ENCODE results near the gene SH3BP2.

The SH3BP2 gene

GRCh38 chr4:2833671-2834000 lies 40.8 kb downstream of the SH3BP2 start:
- H3K27ac ChIP-seq (ENCODE audit: low read depth, low read length), result no peak overlapping the region

DNA sequence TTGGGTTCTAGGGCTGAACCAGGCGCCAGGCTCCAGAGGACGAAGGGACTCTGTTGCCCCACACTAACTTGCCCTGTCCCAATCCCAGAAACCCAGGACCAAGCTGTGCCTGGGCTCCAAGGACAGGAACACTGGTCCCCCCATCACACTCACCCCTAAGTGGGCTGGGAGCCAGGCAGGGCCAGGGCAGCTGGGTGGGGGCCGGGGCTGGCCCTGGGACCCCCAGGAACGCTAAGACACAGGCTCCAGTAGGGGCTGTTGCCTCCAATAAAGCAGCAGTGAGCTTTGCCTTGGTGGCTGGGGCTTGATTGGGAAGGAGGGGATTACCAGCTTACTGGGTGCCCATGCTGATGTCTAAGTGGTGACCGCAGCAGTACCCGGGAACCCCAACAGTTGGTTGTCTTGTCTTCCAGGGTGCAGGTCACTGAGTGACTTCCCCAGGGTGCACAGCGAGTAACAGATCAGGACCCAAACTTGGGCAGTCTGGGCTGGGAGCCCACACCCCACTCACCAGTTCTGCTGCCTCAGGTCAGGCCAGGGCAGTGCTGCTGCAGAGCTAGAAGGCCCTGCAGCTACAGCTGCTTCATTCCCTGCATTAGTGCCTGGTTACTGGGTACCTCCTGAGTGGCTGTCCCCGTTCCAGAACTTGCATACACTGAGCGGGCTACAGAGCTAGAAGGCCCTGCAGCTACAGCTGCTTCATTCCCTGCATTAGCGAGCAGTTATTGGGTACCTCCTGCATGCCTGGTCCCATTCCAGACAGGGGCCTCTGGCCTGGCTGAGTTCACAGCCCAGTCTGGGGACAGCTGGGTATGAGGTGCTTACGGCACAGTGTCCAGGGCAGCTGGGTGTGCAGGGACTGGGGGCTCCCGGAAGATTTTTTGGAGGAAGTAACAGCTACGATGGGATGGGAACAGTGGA lies 41.4 kb downstream of the SH3BP2 start:
- H3K4me1 ChIP-seq (ENCODE audit: control insufficient read depth in 5 of 5, insufficient read depth in 5 of 5, low read length in 5 of 5), result peaks cover 10 to 44% (median 40%) of the 10 kb centered on the region in 5 donors
- H3K27me3 ChIP-seq (ENCODE audit: control insufficient read depth in 5 of 5, insufficient read depth in 4 of 5, low read length in 5 of 5), result no peaks in the 10 kb centered on the region
- no peaks in the 10 kb centered on the region for H3K9me3 ChIP-seq (ENCODE audit: control insufficient read depth in 5 of 5, low read length in 5 of 5)
- no peak overlapping the region for H3K4me3 ChIP-seq (ENCODE audit: low read depth in 1 of 5, low read length in 5 of 5)
- no peak overlapping the region for H3K9ac ChIP-seq (ENCODE audit: low read length in 5 of 5)
- H3K27ac ChIP-seq (ENCODE audit: low read depth, low read length), result no peak overlapping the region
- H3K36me3 ChIP-seq (ENCODE audit: control insufficient read depth in 5 of 5, insufficient read depth in 5 of 5, low read length in 5 of 5), result peaks cover 0 to 66% (median 51%) of the 10 kb centered on the region in 5 donors

More at GRCh38 chr4:2833671-2834000, 40.8 kb downstream of the SH3BP2 start:
- H3K4me3 ChIP-seq (ENCODE audit: low read depth in 1 of 5, low read length in 5 of 5), result no peak overlapping the region
- no peak overlapping the region for H3K9ac ChIP-seq (ENCODE audit: low read length in 5 of 5)
- H3K36me3 ChIP-seq (ENCODE audit: control insufficient read depth in 5 of 5, insufficient read depth in 5 of 5, low read length in 5 of 5), result peaks cover 0 to 72% (median 58%) of the 10 kb centered on the region in 5 donors
- no peaks in the 10 kb centered on the region for H3K27me3 ChIP-seq (ENCODE audit: control insufficient read depth in 5 of 5, insufficient read depth in 4 of 5, low read length in 5 of 5)
- H3K9me3 ChIP-seq (ENCODE audit: control insufficient read depth in 5 of 5, low read length in 5 of 5), result no peaks in the 10 kb centered on the region
- peaks cover 11 to 41% (median 38%) of the 10 kb centered on the region in 5 donors for H3K4me1 ChIP-seq (ENCODE audit: control insufficient read depth in 5 of 5, insufficient read depth in 5 of 5, low read length in 5 of 5)

- Histone ChIP-seq H3K4me3 (ENCODE audit: low read depth in 1 of 5, low read length in 5 of 5) (no peak overlapping the region), H3K36me3 (ENCODE audit: control insufficient read depth in 5 of 5, insufficient read depth in 5 of 5, low read length in 5 of 5) (peaks cover 0 to 49% (median 39%) of the 10 kb centered on the region in 5 donors), H3K4me1 (ENCODE audit: control insufficient read depth in 5 of 5, insufficient read depth in 5 of 5, low read length in 5 of 5) (peaks cover 10 to 44% (median 40%) of the 10 kb centered on the region in 5 donors), H3K9me3 (ENCODE audit: control insufficient read depth in 5 of 5, low read length in 5 of 5) (no peaks in the 10 kb centered on the region), H3K27me3 (ENCODE audit: control insufficient read depth in 5 of 5, insufficient read depth in 4 of 5, low read length in 5 of 5) (no peaks in the 10 kb centered on the region), H3K9ac (ENCODE audit: low read length in 5 of 5) (no peak overlapping the region), H3K27ac (ENCODE audit: low read depth, low read length) (no peak overlapping the region)
Observed at GRCh38 chr4:2835978-2836377, 43.1 kb downstream of the SH3BP2 start.

DNA sequence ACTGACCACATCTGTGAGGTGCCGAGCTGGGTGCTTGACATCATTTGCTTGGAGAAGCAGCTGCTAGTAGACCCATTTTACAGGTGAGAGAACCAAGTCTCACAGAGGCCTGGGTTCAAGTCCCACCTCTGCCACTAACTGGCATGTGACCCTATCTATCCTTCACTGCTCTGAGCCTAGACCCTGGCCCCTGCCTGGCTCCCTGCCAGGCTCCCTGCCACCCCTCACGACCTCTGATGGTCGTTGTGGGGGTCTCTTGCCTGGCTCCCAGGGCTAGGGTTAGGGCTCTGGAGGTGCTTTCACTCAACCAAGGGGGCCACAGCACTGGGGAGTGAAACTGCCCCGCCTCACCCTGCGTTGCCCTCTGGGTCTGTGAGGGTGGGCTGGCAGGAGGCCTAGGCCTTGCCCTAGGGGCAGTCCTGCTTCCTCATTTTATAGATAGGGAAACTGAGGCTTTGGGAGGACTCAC lies 43.5 kb downstream of the SH3BP2 start:
- H3K36me3 ChIP-seq (ENCODE audit: control insufficient read depth in 5 of 5, insufficient read depth in 5 of 5, low read length in 5 of 5), result peaks cover 0 to 45% (median 35%) of the 10 kb centered on the region in 5 donors
- H3K4me1 ChIP-seq (ENCODE audit: control insufficient read depth in 5 of 5, insufficient read depth in 5 of 5, low read length in 5 of 5), result peaks cover 10 to 44% (median 40%) of the 10 kb centered on the region in 5 donors
- H3K4me3 ChIP-seq (ENCODE audit: low read depth in 1 of 5, low read length in 5 of 5), result no peak overlapping the region
- H3K9ac ChIP-seq (ENCODE audit: low read length in 5 of 5), result peak overlapping the region in 2 of 5 donors; percentile 27 to 48
- no peak overlapping the region for H3K27ac ChIP-seq (ENCODE audit: low read depth, low read length)
- H3K27me3 ChIP-seq (ENCODE audit: control insufficient read depth in 5 of 5, insufficient read depth in 4 of 5, low read length in 5 of 5), result no peaks in the 10 kb centered on the region
- no peaks in the 10 kb centered on the region for H3K9me3 ChIP-seq (ENCODE audit: control insufficient read depth in 5 of 5, low read length in 5 of 5)

DNA sequence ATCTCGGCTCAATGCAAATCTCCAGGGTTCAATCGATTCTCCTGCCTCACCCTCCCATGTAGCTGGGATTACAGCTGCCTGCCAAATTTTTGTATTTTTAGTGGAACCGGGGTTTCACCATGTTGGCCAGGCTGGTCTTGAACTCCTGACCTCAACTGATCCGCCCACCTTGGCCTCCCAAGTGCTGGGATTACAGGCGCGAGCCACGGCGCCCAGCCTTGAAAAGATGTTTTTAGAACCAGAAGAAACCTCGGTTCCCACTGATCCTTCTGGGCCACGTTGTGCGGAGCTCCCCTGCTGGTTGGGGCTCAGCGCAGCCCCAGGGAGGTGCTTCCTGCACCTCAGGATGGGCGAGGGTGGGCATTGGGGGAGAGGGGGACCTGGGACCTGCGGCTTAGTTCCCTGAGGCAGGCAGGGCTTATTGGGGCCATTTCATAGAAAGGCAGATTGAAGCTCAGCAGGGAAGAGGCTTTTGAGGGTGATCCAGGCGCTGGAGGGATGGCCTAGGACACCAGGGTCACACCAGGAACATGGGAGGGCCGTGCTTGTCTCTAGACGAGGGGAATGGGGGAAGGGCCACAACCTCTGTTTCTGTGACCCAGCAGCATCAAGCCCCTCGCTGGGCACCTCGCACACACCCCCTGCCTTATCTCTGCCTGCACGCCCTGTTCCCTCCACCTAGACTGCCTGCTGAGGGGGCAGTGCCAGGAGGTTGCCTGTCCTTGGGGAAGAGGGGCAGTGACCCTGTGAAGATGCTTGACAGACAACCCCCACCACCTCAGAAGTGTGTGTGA lies 44.4 kb downstream of the SH3BP2 start:
- Histone ChIP-seq H3K27me3 (ENCODE audit: control insufficient read depth in 5 of 5, insufficient read depth in 4 of 5, low read length in 5 of 5) (no peaks in the 10 kb centered on the region), H3K27ac (ENCODE audit: low read depth, low read length) (no peak overlapping the region), H3K4me3 (ENCODE audit: low read depth in 1 of 5, low read length in 5 of 5) (peak overlapping the region; percentile 48 to 66 (median 50)), H3K36me3 (ENCODE audit: control insufficient read depth in 5 of 5, insufficient read depth in 5 of 5, low read length in 5 of 5) (peaks cover 0 to 36% (median 26%) of the 10 kb centered on the region in 5 donors), H3K9me3 (ENCODE audit: control insufficient read depth in 5 of 5, low read length in 5 of 5) (no peaks in the 10 kb centered on the region), H3K9ac (ENCODE audit: low read length in 5 of 5) (peak overlapping the region in 4 of 5 donors; percentile 27 to 58 (median 50)), H3K4me1 (ENCODE audit: control insufficient read depth in 5 of 5, insufficient read depth in 5 of 5, low read length in 5 of 5) (peaks cover 10 to 44% (median 40%) of the 10 kb centered on the region in 5 donors)

GRCh38 chr4:2837904-2838496 lies 45.1 kb downstream of the SH3BP2 start:
- Histone ChIP-seq H3K4me1 (ENCODE audit: control insufficient read depth in 5 of 5, insufficient read depth in 5 of 5, low read length in 5 of 5) (peaks cover 13 to 51% (median 46%) of the 10 kb centered on the region in 5 donors), H3K27ac (ENCODE audit: low read depth, low read length) (peak overlapping the region; percentile 63), H3K36me3 (ENCODE audit: control insufficient read depth in 5 of 5, insufficient read depth in 5 of 5, low read length in 5 of 5) (peaks cover 0 to 29% (median 19%) of the 10 kb centered on the region in 5 donors), H3K4me3 (ENCODE audit: low read depth in 1 of 5, low read length in 5 of 5) (peak overlapping the region; percentile 48 to 66 (median 50)), H3K9me3 (ENCODE audit: control insufficient read depth in 5 of 5, low read length in 5 of 5) (no peaks in the 10 kb centered on the region), H3K9ac (ENCODE audit: low read length in 5 of 5) (peak overlapping the region in 4 of 5 donors; percentile 1 to 58 (median 46)), H3K27me3 (ENCODE audit: control insufficient read depth in 5 of 5, insufficient read depth in 4 of 5, low read length in 5 of 5) (no peaks in the 10 kb centered on the region)

- no peaks in the 10 kb centered on the region for H3K9me3 ChIP-seq (ENCODE audit: control insufficient read depth in 5 of 5, low read length in 5 of 5)
- peaks cover 0 to 19% (median 10%) of the 10 kb centered on the region in 5 donors for H3K36me3 ChIP-seq (ENCODE audit: control insufficient read depth in 5 of 5, insufficient read depth in 5 of 5, low read length in 5 of 5)
- no peak overlapping the region for H3K27ac ChIP-seq (ENCODE audit: low read depth, low read length)
- H3K4me1 ChIP-seq (ENCODE audit: control insufficient read depth in 5 of 5, insufficient read depth in 5 of 5, low read length in 5 of 5), result peaks cover 13 to 54% (median 48%) of the 10 kb centered on the region in 5 donors
- H3K9ac ChIP-seq (ENCODE audit: low read length in 5 of 5), result no peak overlapping the region
- no peak overlapping the region for H3K4me3 ChIP-seq (ENCODE audit: low read depth in 1 of 5, low read length in 5 of 5)
- no peaks in the 10 kb centered on the region for H3K27me3 ChIP-seq (ENCODE audit: control insufficient read depth in 5 of 5, insufficient read depth in 4 of 5, low read length in 5 of 5)
Observed at GRCh38 chr4:2839060-2839459, 46.2 kb downstream of the SH3BP2 start.

DNA sequence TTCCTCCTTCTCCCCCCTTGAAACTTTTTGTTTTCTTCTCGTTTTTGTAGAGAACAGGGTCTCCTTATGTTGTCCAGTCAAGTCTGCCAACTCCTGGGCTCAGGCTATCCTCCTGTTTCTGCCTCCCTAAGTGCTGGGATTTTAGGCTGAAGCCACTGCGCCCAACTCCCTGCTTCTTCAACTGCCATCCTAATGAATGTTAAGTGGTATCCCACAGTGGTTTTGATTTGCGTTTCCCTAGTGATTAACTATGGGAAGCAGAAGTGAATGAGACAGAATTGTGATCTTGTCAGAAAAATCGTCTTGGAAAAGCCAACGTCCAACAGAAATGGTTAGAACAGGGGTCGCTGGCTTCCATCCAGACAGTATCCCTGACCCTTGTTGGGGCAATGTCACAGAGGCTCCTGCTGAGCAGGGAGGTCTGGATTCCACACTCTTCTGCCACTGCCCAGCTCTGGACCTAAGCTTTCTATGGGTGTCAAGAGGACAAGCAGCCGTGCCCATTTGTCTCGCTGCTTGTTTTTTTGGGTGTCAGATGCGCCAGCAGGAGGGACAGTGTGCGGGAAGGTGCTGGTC lies 49.9 kb downstream of the SH3BP2 start:
- Histone ChIP-seq H3K4me1 (ENCODE audit: control insufficient read depth in 5 of 5, insufficient read depth in 5 of 5, low read length in 5 of 5) (peaks cover 5 to 43% (median 37%) of the 10 kb centered on the region in 5 donors), H3K27me3 (ENCODE audit: control insufficient read depth in 5 of 5, insufficient read depth in 4 of 5, low read length in 5 of 5) (no peaks in the 10 kb centered on the region), H3K9me3 (ENCODE audit: control insufficient read depth in 5 of 5, low read length in 5 of 5) (no peaks in the 10 kb centered on the region), H3K4me3 (ENCODE audit: low read depth in 1 of 5, low read length in 5 of 5) (peak overlapping the region; percentile 70 to 90 (median 89)), H3K27ac (ENCODE audit: low read depth, low read length) (peak overlapping the region; percentile 91), H3K36me3 (ENCODE audit: control insufficient read depth in 5 of 5, insufficient read depth in 5 of 5, low read length in 5 of 5) (no peaks in the 10 kb centered on the region), H3K9ac (ENCODE audit: low read length in 5 of 5) (peak overlapping the region; percentile 89 to 98 (median 95))

GRCh38 chr4:2843263-2843940 lies 50.5 kb downstream of the SH3BP2 start, which contains the start of gene ADD1:
Gene ADD1 (plus strand): TSS chr4:2843844. CDS start chr4:2875916, 32,072 bp downstream.
- H3K27me3 ChIP-seq (ENCODE audit: control insufficient read depth in 5 of 5, insufficient read depth in 4 of 5, low read length in 5 of 5), result no peaks in the 10 kb centered on the region
- peak within 1 kb of the TSS; percentile 86 to 92 (median 89) for H3K4me3 ChIP-seq (ENCODE audit: low read depth in 1 of 5, low read length in 5 of 5)
- H3K36me3 ChIP-seq (ENCODE audit: control insufficient read depth in 5 of 5, insufficient read depth in 5 of 5, low read length in 5 of 5), result no peaks in the 10 kb centered on the region
- H3K9me3 ChIP-seq (ENCODE audit: control insufficient read depth in 5 of 5, low read length in 5 of 5), result no peaks in the 10 kb centered on the region
- H3K4me1 ChIP-seq (ENCODE audit: control insufficient read depth in 5 of 5, insufficient read depth in 5 of 5, low read length in 5 of 5), result peaks cover 3 to 41% (median 31%) of the 10 kb centered on the region in 5 donors
- peak within 1 kb of the TSS; percentile 89 to 98 (median 96) for H3K9ac ChIP-seq (ENCODE audit: low read length in 5 of 5)
- H3K27ac ChIP-seq (ENCODE audit: low read depth, low read length), result peak within 1 kb of the TSS; percentile 91
